MM.1S (cell line): ENCODE results near the gene MICAL2.

Experiments
- DNase-seq: peaks from one replicate; pipeline ENCODE4 v3.0.0-alpha.2; 2015
- H2AFZ ChIP-seq: fragments of 300-600 bp; sonication (generic); 2 replicates; pipeline ENCODE4 v1.6.0; 2016; ENCODE audit warnings: antibody characterized with exemption, low read length
- H3F3A ChIP-seq: fragments of 300-600 bp; sonication (generic); 2 replicates; pipeline ENCODE4 v1.6.1; 2016; ENCODE audit warnings: mild to moderate bottlenecking, antibody characterized with exemption, low read length, moderate library complexity, mixed read lengths; ENCODE audit not compliant: insufficient read depth
- H3K27ac ChIP-seq: fragments of 300-600 bp; sonication (generic); 2 replicates; pipeline ENCODE4 v1.5.1; 2016; ENCODE audit warnings: mild to moderate bottlenecking, low read length
- H3K27me3 ChIP-seq: fragments of 300-600 bp; sonication (generic); replicated peaks from 2 replicates; pipeline ENCODE4 v1.6.0; 2016; ENCODE audit warnings: low read length; ENCODE audit not compliant: insufficient read depth
- H3K36me3 ChIP-seq: fragments of 300-600 bp; sonication (generic); replicated peaks from 2 replicates; pipeline ENCODE4 v1.6.1; 2016; ENCODE audit warnings: mild to moderate bottlenecking, low read length, mixed read lengths; ENCODE audit not compliant: insufficient read depth
- H3K4me1 ChIP-seq: fragments of 300-600 bp; sonication (generic); 2 replicates; pipeline ENCODE4 v1.6.1; 2016; ENCODE audit warnings: low read length, mixed read lengths
- H3K4me2 ChIP-seq: fragments of 300-600 bp; sonication (generic); 2 replicates; pipeline ENCODE4 v1.6.0; 2016; ENCODE audit warnings: low read depth, low read length
- H3K4me3 ChIP-seq: fragments of 300-600 bp; sonication (generic); 2 replicates; pipeline ENCODE4 v1.5.1; 2016; ENCODE audit warnings: low read length, mixed read lengths
- H3K79me2 ChIP-seq: fragments of 300-600 bp; sonication (generic); 2 replicates; pipeline ENCODE4 v1.6.1; 2016; ENCODE audit warnings: mixed run types, low read length, mixed read lengths
- H3K9ac ChIP-seq: fragments of 300-600 bp; sonication (generic); 2 replicates; pipeline ENCODE4 v1.6.1; 2016; ENCODE audit warnings: low read length, mixed read lengths
- H3K9me2 ChIP-seq: fragments of 300-600 bp; sonication (generic); replicated peaks from 2 replicates; pipeline ENCODE4 v1.6.1; 2016; ENCODE audit warnings: mild to moderate bottlenecking, low read length, mixed read lengths; ENCODE audit not compliant: insufficient read depth
- H3K9me3 ChIP-seq: fragments of 300-600 bp; sonication (generic); replicated peaks from 2 replicates; pipeline ENCODE4 v1.6.1; 2016; ENCODE audit warnings: mild to moderate bottlenecking, low read length, mixed read lengths; ENCODE audit not compliant: insufficient read depth
- H4K20me1 ChIP-seq: fragments of 300-600 bp; sonication (generic); 2 replicates; pipeline ENCODE4 v1.6.1; 2016; ENCODE audit warnings: mild to moderate bottlenecking, low read length, moderate library complexity, mixed read lengths; ENCODE audit not compliant: insufficient read depth
- EZH2 ChIP-seq: fragments of 300-600 bp; sonication (generic); optimal IDR thresholded peaks from 2 replicates; pipeline ENCODE3; 2017; ENCODE audit warnings: low read depth, mild to moderate bottlenecking, antibody characterized with exemption, low read length, mixed read lengths
- EZH2phosphoT487 ChIP-seq: fragments of 300-600 bp; sonication (generic); IDR thresholded peaks from 2 replicates; pipeline ENCODE4 v1.6.1; 2018; ENCODE audit warnings: antibody characterized with exemption, low read length
- TF ChIP-seq, protein P1 (sequence below): fragments of 300-600 bp; sonication (generic); IDR thresholded peaks from 2 replicates; pipeline ENCODE4 v1.5.1; 2016; ENCODE audit warnings: antibody characterized with exemption, low read length, mixed read lengths

Gene MICAL2

DNA sequence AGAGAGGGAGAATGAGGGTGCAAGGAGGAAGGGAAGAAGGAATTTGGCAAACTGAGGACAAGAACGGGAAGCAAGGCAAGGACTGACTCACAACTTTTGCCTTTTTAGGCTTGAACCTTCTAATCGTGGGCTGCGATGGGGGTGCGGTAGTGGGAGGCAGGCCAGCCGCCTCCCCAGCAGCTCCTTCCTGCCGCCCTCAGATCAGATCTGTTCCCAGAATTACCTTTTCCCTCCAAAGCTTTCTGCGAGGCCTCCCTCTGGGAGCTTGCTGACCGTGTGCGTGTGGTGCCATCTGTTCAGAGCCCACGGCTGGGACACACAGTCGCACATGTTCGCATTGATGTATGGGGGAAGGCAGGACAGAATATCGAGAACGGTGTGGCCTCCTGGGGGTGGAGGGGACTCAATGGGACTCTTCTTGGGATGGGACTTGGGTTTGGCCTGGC lies 180.1 kb downstream of the MICAL2 start:
- H3K9ac ChIP-seq = no peak overlapping the region
- no peaks in the 10 kb centered on the region for H3K9me3 ChIP-seq
- no peak for DNase-seq
- no peaks in the 10 kb centered on the region for H3K9me2 ChIP-seq
- no peaks in the 10 kb centered on the region for H3K79me2 ChIP-seq
- TF ChIP-seq, protein P1, sequence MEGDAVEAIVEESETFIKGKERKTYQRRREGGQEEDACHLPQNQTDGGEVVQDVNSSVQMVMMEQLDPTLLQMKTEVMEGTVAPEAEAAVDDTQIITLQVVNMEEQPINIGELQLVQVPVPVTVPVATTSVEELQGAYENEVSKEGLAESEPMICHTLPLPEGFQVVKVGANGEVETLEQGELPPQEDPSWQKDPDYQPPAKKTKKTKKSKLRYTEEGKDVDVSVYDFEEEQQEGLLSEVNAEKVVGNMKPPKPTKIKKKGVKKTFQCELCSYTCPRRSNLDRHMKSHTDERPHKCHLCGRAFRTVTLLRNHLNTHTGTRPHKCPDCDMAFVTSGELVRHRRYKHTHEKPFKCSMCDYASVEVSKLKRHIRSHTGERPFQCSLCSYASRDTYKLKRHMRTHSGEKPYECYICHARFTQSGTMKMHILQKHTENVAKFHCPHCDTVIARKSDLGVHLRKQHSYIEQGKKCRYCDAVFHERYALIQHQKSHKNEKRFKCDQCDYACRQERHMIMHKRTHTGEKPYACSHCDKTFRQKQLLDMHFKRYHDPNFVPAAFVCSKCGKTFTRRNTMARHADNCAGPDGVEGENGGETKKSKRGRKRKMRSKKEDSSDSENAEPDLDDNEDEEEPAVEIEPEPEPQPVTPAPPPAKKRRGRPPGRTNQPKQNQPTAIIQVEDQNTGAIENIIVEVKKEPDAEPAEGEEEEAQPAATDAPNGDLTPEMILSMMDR = no peak
- TF ChIP-seq EZH2phosphoT487 = no peak
- TF ChIP-seq EZH2 = no peak
- no peaks in the 10 kb centered on the region for H4K20me1 ChIP-seq
- 0 out of 2 replicates have a peak, but pooled peaks cover 4% of the 10 kb centered on the region for H3K4me1 ChIP-seq
- no peak overlapping the region for H3K27ac ChIP-seq
- no peak overlapping the region for H2AFZ ChIP-seq
- H3K27me3 ChIP-seq = no peaks in the 10 kb centered on the region
- H3K4me3 ChIP-seq = no peak overlapping the region
- no peak overlapping the region for H3K4me2 ChIP-seq
- no peaks in the 10 kb centered on the region for H3K36me3 ChIP-seq
- H3F3A ChIP-seq = no peaks in the 10 kb centered on the region

DNA sequence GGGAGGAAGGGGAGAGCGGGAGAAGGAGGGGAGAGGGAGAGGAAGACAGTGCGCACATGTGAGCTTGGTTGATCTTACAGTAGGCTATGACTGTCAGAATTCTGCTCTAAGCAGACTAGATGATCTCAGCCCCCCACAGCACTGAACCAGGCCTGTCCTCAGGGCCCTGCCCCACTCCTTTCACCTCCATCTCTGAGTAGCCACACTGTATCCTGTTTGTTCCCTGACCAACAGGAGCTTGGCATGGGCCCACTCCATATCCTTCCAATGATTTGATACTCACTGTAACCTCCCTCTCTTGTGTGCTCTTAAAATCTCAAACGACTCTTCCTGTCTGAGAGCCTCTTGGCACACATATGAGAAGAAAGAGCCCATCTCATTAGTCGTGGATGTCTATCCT lies 180.9 kb downstream of the MICAL2 start:
- Histone ChIP-seq H3K9me2 (no peaks in the 10 kb centered on the region), H3K4me2 (no peak overlapping the region)

DNA sequence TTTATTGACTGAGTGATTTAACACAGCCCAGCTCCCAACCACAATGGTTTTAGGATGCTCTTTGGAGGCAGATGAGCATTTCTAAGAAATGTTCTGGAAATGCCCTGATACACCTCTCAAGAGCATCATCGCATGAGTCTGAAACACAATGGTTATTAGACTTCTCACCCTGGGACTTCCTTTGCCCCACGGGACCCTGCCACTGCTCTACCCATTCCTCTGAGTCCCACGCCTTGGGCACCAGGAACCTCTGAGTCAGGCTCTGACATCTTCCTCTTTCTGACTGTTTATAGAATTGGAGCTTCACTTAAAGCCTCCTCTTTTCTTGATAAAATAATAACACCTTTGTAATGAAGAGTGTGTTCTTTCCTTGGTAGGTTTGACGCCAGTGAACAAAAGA lies 181.4 kb downstream of the MICAL2 start:
- no peaks in the 10 kb centered on the region for H3K9me2 ChIP-seq
- H3K27ac ChIP-seq = no peak overlapping the region
- H3K4me2 ChIP-seq = no peak overlapping the region
- no peaks in the 10 kb centered on the region for H3K9me3 ChIP-seq
- no peaks in the 10 kb centered on the region for H3F3A ChIP-seq
- H3K79me2 ChIP-seq = no peaks in the 10 kb centered on the region
- H3K4me1 ChIP-seq = 0 out of 2 replicates have a peak, but pooled peaks cover 4% of the 10 kb centered on the region
- TF ChIP-seq EZH2 = no peak
- TF ChIP-seq, protein P1 = no peak
- TF ChIP-seq EZH2phosphoT487 = no peak
- no peaks in the 10 kb centered on the region for H3K27me3 ChIP-seq
- H3K4me3 ChIP-seq = no peak overlapping the region
- H3K9ac ChIP-seq = no peak overlapping the region
- H3K36me3 ChIP-seq = no peaks in the 10 kb centered on the region
- DNase-seq = no peak
- no peak overlapping the region for H2AFZ ChIP-seq
- no peaks in the 10 kb centered on the region for H4K20me1 ChIP-seq

More for the DNA sequence above, 180.9 kb downstream of the MICAL2 start:
- H3K9me3 ChIP-seq = no peaks in the 10 kb centered on the region
- no peak overlapping the region for H2AFZ ChIP-seq
- H3K27ac ChIP-seq = no peak overlapping the region
- no peak overlapping the region for H3K4me3 ChIP-seq
- no peaks in the 10 kb centered on the region for H3K27me3 ChIP-seq
- H3K4me1 ChIP-seq = 0 out of 2 replicates have a peak, but pooled peaks cover 4% of the 10 kb centered on the region
- no peaks in the 10 kb centered on the region for H4K20me1 ChIP-seq
- no peaks in the 10 kb centered on the region for H3K36me3 ChIP-seq
- TF ChIP-seq EZH2phosphoT487 = no peak
- no peak for TF ChIP-seq EZH2
- TF ChIP-seq, protein P1 = no peak
- no peak for DNase-seq
- no peak overlapping the region for H3K9ac ChIP-seq
- no peaks in the 10 kb centered on the region for H3F3A ChIP-seq
- no peaks in the 10 kb centered on the region for H3K79me2 ChIP-seq
